HG03575 (cell line): Measurements from ENCODE around the gene OPN1LW.
"Not testable (repeated sequence)": the region's sequence is repeated elsewhere in the genome, so short reads cannot be mapped to it uniquely, and the experiment has no call there.

ENCODE experiments used
- ATAC-seq: cut with Tn5 transposase; IDR thresholded peaks from one replicate; pipeline ENCODE4 v1.9.1; 2021; ENCODE audit not compliant: unreplicated experiment, insufficient number of reproducible peaks, low FRiP score; ENCODE audit errors: extremely low read depth

The OPN1LW gene

GRCh38 chrX:154144010-154144409, at the start of gene OPN1LW:
TSS of gene OPN1LW (plus strand) at chrX:154144243. CDS start at chrX:154144284, 41 bp downstream.
- ATAC-seq, result not testable (repeated sequence)

- no peak for ATAC-seq
These were observed 49.2 kb upstream of the OPN1LW start for GRCh38 chrX:154094833-154095232.

GRCh38 chrX:154096140-154097002, 47.7 kb upstream of the OPN1LW start:
- no peak for ATAC-seq

GRCh38 chrX:154097003-154097588, 46.9 kb upstream of the OPN1LW start:
- ATAC-seq, result no peak

- peak; percentile 54 for ATAC-seq
These were observed 46.2 kb upstream of the OPN1LW start, which contains the start of gene MECP2 for GRCh38 chrX:154097589-154098541. TSS of gene MECP2 (minus strand) at chrX:154097717.

- no peak for ATAC-seq
These were observed 45.5 kb upstream of the OPN1LW start for GRCh38 chrX:154098551-154098950.

GRCh38 chrX:154113729-154114128, 30.3 kb upstream of the OPN1LW start:
- no peak for ATAC-seq

- ATAC-seq, result no peak
These were observed 29.4 kb upstream of the OPN1LW start for GRCh38 chrX:154114652-154115051.

GRCh38 chrX:154115071-154115470, 29.0 kb upstream of the OPN1LW start:
- ATAC-seq, result no peak

GRCh38 chrX:154115750-154116149, 28.3 kb upstream of the OPN1LW start:
- ATAC-seq, result no peak

GRCh38 chrX:154116426-154117211, 27.4 kb upstream of the OPN1LW start:
- no peak for ATAC-seq

- no peak for ATAC-seq
These were observed 26.5 kb upstream of the OPN1LW start for GRCh38 chrX:154117566-154117965.

- ATAC-seq, result no peak
These were observed 23.5 kb upstream of the OPN1LW start for GRCh38 chrX:154120567-154120966.

GRCh38 chrX:154121207-154121606, 22.8 kb upstream of the OPN1LW start:
- ATAC-seq, result no peak

GRCh38 chrX:154121961-154122360, 22.1 kb upstream of the OPN1LW start:
- ATAC-seq, result no peak

- no peak for ATAC-seq
These were observed 20.5 kb upstream of the OPN1LW start for GRCh38 chrX:154123241-154124219.

- no peak for ATAC-seq
These were observed 18.5 kb upstream of the OPN1LW start for GRCh38 chrX:154125391-154126040.
